Endothelial cell of hepatic sinusoid (primary cell): ENCODE measurements around the gene PRKCA.

ENCODE experiments used
- in situ Hi-C: cut with HindIII; loops from 2 replicates; pipeline ENCODE4 v1.10.0; 2017; ENCODE audit warnings: low sequenced_read_pairs

The PRKCA gene

GRCh38 chr17:66498580-66498979 lies 196.2 kb downstream of the PRKCA start:
- in situ Hi-C loops: no loop called here

GRCh38 chr17:66506641-66507040 lies 204.2 kb downstream of the PRKCA start:
- in situ Hi-C loops: no loop called here

GRCh38 chr17:66507103-66507923 lies 204.9 kb downstream of the PRKCA start:
- in situ Hi-C loops: no loop called here

DNA sequence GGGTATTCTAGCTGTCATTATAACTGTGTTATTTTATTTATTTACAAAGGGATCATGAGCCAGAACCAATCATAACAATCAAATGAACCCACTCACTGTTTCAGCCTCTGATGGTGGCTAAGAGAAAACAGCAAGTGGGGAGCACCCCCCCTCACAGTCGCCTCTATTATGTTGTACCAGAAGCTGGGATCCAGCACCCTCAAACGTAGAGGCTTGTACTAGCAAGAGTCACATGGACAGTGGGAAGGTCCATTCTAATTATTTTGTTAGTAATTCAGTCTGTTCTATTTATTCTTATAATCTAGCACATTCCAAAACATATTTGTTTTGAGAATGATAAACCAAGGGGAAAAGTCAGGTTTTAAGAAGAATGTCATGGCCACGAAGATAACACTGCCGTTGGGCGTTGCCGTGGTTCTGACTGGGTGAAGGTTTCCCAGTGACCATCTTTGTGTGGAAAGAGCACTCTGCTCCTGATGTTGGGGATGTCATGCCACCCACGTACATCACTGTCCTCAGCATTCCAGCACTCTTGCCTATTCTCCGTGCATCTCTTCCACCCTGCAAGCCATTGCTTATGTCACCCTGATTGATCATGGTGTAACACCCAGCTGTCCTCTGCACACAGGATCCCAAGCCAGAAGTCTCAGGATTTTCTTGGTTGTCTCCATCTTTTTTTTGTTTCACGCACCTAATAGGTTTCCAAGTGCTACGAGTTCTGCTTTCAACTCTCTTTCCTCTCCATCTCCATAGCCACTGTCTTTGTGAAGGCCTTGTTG lies 205.8 kb downstream of the PRKCA start:
- in situ Hi-C loops: no loop called here

- in situ Hi-C loops: no loop called here
Observed at GRCh38 chr17:66508896-66509844, 206.8 kb downstream of the PRKCA start.

GRCh38 chr17:66509926-66510325 lies 207.5 kb downstream of the PRKCA start:
- in situ Hi-C loops: no loop called here

- in situ Hi-C loops: no loop called here
Observed at GRCh38 chr17:66511135-66511534, 208.7 kb downstream of the PRKCA start.

DNA sequence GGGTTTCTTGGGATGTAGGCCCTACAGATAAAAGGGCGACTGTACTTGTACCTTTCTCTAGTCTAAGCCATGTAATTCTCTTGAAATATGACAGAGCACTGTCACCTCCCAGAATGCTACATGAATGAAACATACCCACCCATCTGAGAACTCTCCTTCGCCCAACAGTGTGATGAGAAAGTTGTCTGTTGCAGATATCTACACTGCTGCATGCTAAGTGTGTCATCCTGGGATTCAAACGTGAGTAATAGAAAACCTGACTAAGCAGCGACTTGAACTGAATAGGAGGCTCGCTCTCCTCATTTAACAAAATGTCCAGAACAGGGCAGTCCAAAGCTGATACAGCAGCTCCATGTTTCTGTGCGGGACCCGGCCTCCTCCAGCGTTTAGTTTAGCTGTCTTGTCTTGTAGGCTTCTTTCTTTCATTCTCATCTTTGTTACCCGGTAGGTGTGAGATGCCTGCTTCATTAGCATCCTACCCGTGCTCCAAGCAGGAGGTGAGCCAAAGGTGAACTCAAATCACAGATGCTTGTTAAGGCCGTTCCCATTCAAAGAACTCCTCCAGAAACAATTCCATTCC lies 211.9 kb downstream of the PRKCA start:
- in situ Hi-C loops: no loop called here

GRCh38 chr17:66515974-66516373 lies 213.6 kb downstream of the PRKCA start:
- in situ Hi-C loops: no loop called here

DNA sequence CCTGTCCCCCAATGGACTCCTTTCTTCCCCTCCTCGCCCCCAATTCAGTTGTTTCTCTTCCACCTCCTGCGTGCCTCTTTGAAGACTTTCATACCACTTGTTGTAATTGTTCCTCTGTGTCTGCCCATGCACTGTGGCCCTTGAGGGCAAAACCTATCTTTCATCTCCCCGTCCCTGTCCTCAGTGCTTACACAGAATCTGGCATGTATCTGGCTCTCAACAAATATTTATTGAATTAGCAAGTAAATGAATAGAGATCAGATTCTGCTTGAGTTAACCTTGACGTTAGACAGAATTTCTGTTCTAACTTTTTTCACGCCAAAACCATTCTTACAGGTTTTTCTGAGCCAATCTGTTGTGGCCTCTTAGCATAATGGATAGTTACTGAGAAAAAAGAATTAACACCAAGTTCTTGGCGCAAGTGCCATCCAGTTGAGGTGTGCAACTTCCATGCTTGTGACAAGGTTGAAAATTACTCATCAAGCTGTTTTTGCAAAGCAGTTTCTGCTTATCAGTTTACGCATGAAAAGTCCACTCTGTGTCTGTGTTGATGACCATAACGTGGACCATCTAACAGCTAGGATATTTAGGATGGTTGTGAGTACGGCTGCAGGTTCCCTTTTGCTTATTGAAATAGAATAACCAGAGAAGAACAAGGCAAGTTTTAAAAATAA lies 215.1 kb downstream of the PRKCA start:
- in situ Hi-C loops: no loop called here

DNA sequence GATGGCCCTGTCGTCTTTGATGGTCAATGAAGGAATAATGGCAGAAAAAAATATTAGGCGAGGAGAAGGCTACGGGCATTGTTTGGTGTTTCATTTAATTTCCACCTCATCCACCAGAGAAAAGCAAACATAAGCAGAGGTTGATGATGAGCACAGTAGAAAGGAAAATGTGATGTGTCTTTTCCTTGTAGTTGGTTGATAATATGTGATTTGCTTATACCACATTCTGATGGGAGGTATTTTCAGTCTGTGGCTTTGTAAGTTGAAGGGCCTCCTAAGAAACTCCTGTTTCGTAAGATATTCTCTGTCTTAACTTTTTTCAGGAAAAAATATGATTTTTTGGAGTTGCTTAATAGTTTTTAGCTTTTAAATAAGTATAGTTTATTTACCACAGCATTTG lies 215.7 kb downstream of the PRKCA start:
- in situ Hi-C loops: no loop called here

- in situ Hi-C loops: no loop called here
Observed at GRCh38 chr17:66518677-66519076, 216.3 kb downstream of the PRKCA start.

DNA sequence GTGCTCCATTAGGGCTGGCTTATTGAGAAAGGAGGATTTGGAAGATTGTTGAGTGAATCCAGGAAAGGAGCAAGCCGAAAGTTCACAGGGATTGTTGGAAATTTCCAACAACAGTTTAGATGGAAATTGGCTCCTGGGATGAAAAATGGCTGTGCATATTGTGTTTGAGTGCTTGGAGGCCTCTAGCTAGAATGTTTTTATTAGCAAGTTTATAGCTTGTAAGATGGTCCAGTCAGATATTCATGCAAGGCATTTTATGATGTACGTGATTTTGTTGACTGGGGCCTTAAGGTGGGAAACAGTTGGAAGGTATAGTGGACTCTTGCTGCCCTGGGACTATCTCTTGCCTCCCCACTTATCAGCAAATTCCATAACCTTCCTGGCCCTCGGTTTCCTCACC lies 216.7 kb downstream of the PRKCA start:
- in situ Hi-C loops: no loop called here

DNA sequence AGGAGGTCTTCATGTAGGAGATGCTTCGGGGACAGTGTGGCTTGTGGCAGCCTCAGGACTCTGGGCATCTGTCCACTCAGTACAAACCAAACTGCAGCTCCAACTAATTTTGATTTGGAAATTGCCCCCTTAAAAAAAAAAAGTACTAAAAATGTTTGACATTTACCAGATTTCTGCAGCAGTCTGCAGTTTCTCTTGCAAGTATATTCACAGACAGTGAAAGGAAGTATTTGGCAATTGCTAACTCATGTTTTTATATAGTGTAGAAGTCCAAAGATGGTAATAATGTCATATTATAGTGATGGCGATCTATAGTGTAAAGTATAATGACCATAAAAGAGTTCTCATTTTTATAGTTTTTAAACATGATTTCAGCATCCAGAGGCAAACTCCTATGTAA lies 218.6 kb downstream of the PRKCA start:
- in situ Hi-C loops: no loop called here

- in situ Hi-C loops: no loop called here
Observed at GRCh38 chr17:66522591-66523272, 220.3 kb downstream of the PRKCA start.

DNA sequence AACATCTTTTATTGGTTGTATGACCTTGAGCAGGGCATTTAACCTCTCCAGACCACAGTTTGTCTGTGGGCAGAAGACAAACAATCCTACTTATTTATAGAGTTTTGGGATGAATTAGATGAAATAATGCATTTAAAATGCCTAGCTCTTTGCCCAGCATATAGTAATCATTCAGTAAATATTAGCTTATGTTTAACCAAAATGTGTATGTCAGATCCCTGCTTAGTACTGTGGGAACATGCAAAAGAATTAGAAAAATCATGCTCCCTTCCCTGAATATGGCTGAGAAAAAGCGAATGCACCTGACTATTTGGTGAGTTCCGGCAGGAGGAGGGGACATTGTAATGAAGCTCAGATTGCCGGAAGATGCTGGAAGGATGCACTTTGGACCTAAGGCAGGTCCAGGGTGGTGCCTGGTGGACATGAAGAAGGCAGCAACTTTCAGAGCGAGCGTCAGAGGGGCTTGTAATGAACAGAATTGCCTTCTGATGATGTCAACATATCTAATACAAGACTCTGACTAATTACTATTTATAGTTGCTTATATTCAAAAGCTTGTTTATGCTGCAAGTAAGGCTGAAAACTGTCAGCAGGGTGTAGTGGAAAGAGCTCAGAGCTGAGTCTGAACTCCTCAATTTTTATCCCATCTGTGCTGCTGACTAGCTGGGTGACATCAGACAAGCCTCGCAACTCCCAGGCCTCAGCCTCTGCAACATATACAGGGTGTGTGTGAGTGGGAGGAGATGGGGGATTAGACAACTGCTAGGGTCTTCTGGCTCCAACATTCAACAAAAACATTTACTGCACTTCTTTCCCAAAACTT lies 221.2 kb downstream of the PRKCA start:
- in situ Hi-C loops: no loop called here

DNA sequence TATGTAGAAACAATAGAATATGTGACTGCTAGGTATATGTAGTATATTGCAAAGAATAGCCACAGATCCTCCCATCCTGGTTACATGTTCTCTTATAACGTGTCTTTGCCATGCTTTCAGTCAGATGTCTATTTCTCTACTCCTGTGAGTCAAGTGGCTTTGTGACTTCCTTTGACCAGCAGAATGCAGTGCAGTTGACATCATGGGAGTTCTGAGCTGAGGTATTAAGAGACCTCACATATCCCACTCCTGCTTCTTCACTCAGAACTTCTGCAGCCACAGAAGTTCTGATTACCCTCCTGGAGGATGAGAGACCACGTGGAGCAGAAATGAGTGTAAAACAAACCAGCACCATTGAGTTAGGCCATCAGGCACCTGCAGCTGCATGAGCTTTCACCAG lies 222.5 kb downstream of the PRKCA start:
- in situ Hi-C loops: no loop called here

- in situ Hi-C loops: no loop called here
Observed at GRCh38 chr17:66525338-66525737, 222.9 kb downstream of the PRKCA start.

GRCh38 chr17:66526827-66527226 lies 224.4 kb downstream of the PRKCA start:
- in situ Hi-C loops: no loop called here
